Keratinocyte (primary cell): ENCODE data around the gene MYDGF. TPM values are rescaled to one million over a fixed set of nuclear protein-coding genes. Genes with fewer than 3 reads are reported as not detected.

Experiments
- DNase-seq: peaks from one replicate; pipeline ENCODE4 v3.0.0-alpha.2; 2011; ENCODE audit warnings: low read depth, missing footprints, low spot score
- FAIRE-seq: peaks from 2 replicates; lab custom pipeline; 2011; peaks lifted over from hg19 to GRCh38; lab: Jason Lieb, UNC
- H2AFZ ChIP-seq: 2 replicates; pipeline ENCODE4 v1.6.0; 2012; ENCODE audit warnings: low read length, control low read depth, inconsistent platforms; ENCODE audit not compliant: control insufficient read depth
- H3K27ac ChIP-seq: 2 replicates; pipeline ENCODE4 v1.5.1; 2011; ENCODE audit warnings: low read length; ENCODE audit not compliant: control insufficient read depth, insufficient read depth
- H3K27me3 ChIP-seq: 3 replicates; pipeline ENCODE4 v1.6.0; 2011; ENCODE audit warnings: low read length; ENCODE audit not compliant: control insufficient read depth, insufficient read depth; ENCODE audit errors: extremely low read depth
- H3K36me3 ChIP-seq, 2 experiments: 2 replicates in 1 of 2; 3 replicates in 1 of 2; pipeline ENCODE4 v1.5.1; 2011; ENCODE audit warnings: low read length in 2 of 2, mild to moderate bottlenecking in 1 of 2; ENCODE audit not compliant: control insufficient read depth in 2 of 2, insufficient read depth in 2 of 2; ENCODE audit errors: extremely low read depth in 1 of 2
- H3K4me1 ChIP-seq: 3 replicates; pipeline ENCODE4 v1.5.1; 2011; ENCODE audit warnings: low read length; ENCODE audit not compliant: control insufficient read depth, insufficient read depth; ENCODE audit errors: extremely low read depth
- H3K4me2 ChIP-seq: 3 replicates; pipeline ENCODE4 v1.6.0; 2011; ENCODE audit warnings: low read depth, low read length; ENCODE audit not compliant: control insufficient read depth, insufficient read depth; ENCODE audit errors: extremely low read depth
- H3K4me3 ChIP-seq, 3 experiments: fragments of 200-600 bp in 1 of 3; sonication (generic) in 1 of 3; 2 replicates in 2 of 3; 3 replicates in 1 of 3; pipeline ENCODE4 v1.5.1; 2011 to 2016; ENCODE audit warnings: low read length in 3 of 3, mild to moderate bottlenecking in 3 of 3, control low read depth in 2 of 3, inconsistent platforms in 1 of 3, low read depth in 1 of 3, mixed read lengths in 1 of 3, mixed run types in 1 of 3, moderate library complexity in 1 of 3; ENCODE audit not compliant: control insufficient read depth in 2 of 3, insufficient read depth in 2 of 3; ENCODE audit errors: extremely low read depth in 1 of 3
- H3K79me2 ChIP-seq: 2 replicates; pipeline ENCODE4 v1.6.0; 2012; ENCODE audit warnings: low read length; ENCODE audit not compliant: control insufficient read depth, insufficient read depth
- H3K9ac ChIP-seq: 3 replicates; pipeline ENCODE4 v1.6.0; 2011; ENCODE audit warnings: low read length; ENCODE audit not compliant: control insufficient read depth, insufficient read depth; ENCODE audit errors: extremely low read depth
- H3K9me1 ChIP-seq: 3 replicates; pipeline ENCODE4 v1.6.0; 2011; ENCODE audit warnings: low read length; ENCODE audit not compliant: control insufficient read depth, insufficient read depth; ENCODE audit errors: extremely low read depth
- H3K9me3 ChIP-seq: 2 replicates; pipeline ENCODE4 v1.5.1; 2012; ENCODE audit warnings: low read depth, low read length; ENCODE audit not compliant: control insufficient read depth
- H4K20me1 ChIP-seq: 3 replicates; pipeline ENCODE4 v1.6.0; 2011; ENCODE audit warnings: low read length; ENCODE audit not compliant: control insufficient read depth, insufficient read depth; ENCODE audit errors: extremely low read depth
- EZH2 ChIP-seq: IDR thresholded peaks from one replicate; pipeline ENCODE4 v1.6.1; 2012; ENCODE audit warnings: inconsistent platforms, mild to moderate bottlenecking, low read length, moderate library complexity
- dilution Hi-C: fragments of 300-500 bp; cut with MboI; formaldehyde crosslinking; loops from one replicate; pipeline ENCODE4 v1.7.0; 2020; ENCODE audit warnings: low sequenced_read_pairs; ENCODE audit not compliant: extremely low pct_ligation_motif_present
- polyA plus RNA-seq, 5 experiments: library from polyadenylated mRNA; depleted of rRNA in 3 of 5; stranded (reverse) in 3 of 5; stranded (forward) in 1 of 5; unstranded in 1 of 5; fragments of >200 nt; gene quantifications; 1 replicate in 1 of 5; 2 replicates in 3 of 5; 3 replicates in 1 of 5; pipeline versions ENCODE4 v1.2.1 to v1.2.3, GENCODE V29; 2011 to 2012; ENCODE audit warnings: missing spikeins in 2 of 5, low read depth in 1 of 5, low replicate concordance in 1 of 5
- TF ChIP-seq, protein P1 (sequence below), 3 experiments: IDR thresholded peaks in 1 of 3; conservative IDR thresholded peaks in 1 of 3; optimal IDR thresholded peaks in 1 of 3; 2 replicates in 2 of 3; 3 replicates in 1 of 3; pipeline versions ENCODE3 to v1.5.1; 2011; ENCODE audit warnings: low read length in 3 of 3, mild to moderate bottlenecking in 3 of 3, moderate library complexity in 2 of 3, control low read depth in 1 of 3, inconsistent platforms in 1 of 3; ENCODE audit not compliant: insufficient read depth in 2 of 3; ENCODE audit errors: extremely low read depth in 1 of 3

Gene MYDGF
- polyA plus RNA-seq, 1 donor (not counting 4 experiments of a cell fraction or from before 2014, with no cell fraction given) = 85.9 TPM

DNA sequence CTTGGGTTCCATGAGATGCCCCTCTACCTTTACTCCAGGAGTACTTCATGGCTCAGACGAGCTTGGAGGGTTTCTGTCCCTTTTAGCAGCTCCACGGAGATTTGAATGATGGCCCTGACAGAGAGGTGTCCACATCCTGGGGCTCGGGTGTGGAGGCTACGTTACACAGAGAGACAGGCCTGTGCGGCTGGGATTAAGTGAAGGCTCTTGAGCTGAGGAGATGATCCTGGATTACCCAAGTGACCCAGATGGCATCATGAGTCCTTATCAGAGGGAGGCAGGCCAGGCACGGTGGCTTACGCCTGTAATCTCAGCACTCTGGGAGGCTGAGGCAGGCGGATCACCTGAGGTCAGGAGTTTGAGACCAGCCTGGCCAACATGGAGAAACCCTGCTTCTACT is 41.1 kb upstream of the MYDGF start:
- Histone ChIP-seq H2AFZ (no peak overlapping the region), H3K27ac (no peak overlapping the region), H3K9me3 (no peaks in the 10 kb centered on the region), H3K36me3 (peaks cover 44 to 62% of the 10 kb centered on the region in 2 experiments), H3K27me3 (no peaks in the 10 kb centered on the region), H3K4me1 (peaks cover 47% of the 10 kb centered on the region), H3K4me3 (no peak overlapping the region), H3K4me2 (no peak overlapping the region), H3K9me1 (peaks cover 3% of the 10 kb centered on the region), H4K20me1 (no peaks in the 10 kb centered on the region), H3K9ac (no peak overlapping the region), H3K79me2 (peaks cover 32% of the 10 kb centered on the region)
- TF ChIP-seq, protein P1, sequence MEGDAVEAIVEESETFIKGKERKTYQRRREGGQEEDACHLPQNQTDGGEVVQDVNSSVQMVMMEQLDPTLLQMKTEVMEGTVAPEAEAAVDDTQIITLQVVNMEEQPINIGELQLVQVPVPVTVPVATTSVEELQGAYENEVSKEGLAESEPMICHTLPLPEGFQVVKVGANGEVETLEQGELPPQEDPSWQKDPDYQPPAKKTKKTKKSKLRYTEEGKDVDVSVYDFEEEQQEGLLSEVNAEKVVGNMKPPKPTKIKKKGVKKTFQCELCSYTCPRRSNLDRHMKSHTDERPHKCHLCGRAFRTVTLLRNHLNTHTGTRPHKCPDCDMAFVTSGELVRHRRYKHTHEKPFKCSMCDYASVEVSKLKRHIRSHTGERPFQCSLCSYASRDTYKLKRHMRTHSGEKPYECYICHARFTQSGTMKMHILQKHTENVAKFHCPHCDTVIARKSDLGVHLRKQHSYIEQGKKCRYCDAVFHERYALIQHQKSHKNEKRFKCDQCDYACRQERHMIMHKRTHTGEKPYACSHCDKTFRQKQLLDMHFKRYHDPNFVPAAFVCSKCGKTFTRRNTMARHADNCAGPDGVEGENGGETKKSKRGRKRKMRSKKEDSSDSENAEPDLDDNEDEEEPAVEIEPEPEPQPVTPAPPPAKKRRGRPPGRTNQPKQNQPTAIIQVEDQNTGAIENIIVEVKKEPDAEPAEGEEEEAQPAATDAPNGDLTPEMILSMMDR (optimal IDR thresholded peaks at IDR 0.05 in 1 of 3, IDR thresholded peaks at IDR 0.05 in 1 of 3, conservative IDR thresholded peaks at IDR 0.05 in 1 of 3; ENCODE audit: extremely low read depth in 1 of 3, insufficient read depth in 2 of 3, low read length in 3 of 3) = no peak
- no peak for TF ChIP-seq EZH2
- dilution Hi-C loops = no loop called here
- DNase-seq (no peak), FAIRE-seq (no peak)

DNA sequence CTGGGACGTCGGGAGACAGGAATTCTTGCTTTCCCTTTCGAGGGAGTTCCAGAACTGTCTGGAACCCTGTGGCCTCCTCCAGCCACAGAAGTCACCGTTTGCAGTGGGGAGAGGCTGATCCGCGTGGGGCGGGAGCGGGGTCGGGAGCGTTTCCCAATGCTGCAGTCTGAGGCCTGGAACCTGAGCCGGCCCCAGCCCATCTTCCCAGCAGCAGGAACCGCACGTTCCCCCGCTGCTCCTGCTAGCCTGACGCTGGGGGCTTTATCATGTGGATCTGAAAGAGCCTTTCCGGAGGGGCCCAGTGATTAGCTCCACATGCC is 40.1 kb upstream of the MYDGF start:
- Histone ChIP-seq H2AFZ (no peak overlapping the region), H3K9me3 (no peaks in the 10 kb centered on the region), H3K9ac (no peak overlapping the region), H4K20me1 (no peaks in the 10 kb centered on the region), H3K79me2 (peaks cover 31% of the 10 kb centered on the region), H3K9me1 (peaks cover 3% of the 10 kb centered on the region), H3K4me2 (no peak overlapping the region), H3K36me3 (peaks cover 38 to 63% of the 10 kb centered on the region in 2 experiments), H3K4me1 (peaks cover 49% of the 10 kb centered on the region), H3K4me3 (no peak overlapping the region), H3K27ac (no peak overlapping the region), H3K27me3 (no peaks in the 10 kb centered on the region)
- no peak for FAIRE-seq
- dilution Hi-C loops = no loop called here
- DNase-seq = no peak
- TF ChIP-seq, protein P1 (optimal IDR thresholded peaks at IDR 0.05 in 1 of 3, IDR thresholded peaks at IDR 0.05 in 1 of 3, conservative IDR thresholded peaks at IDR 0.05 in 1 of 3; ENCODE audit: extremely low read depth in 1 of 3, insufficient read depth in 2 of 3, low read length in 3 of 3) = no peak
- no peak for TF ChIP-seq EZH2
